Liver (tissue), 9 donors: ENCODE measurements around the gene SMAP1. TPM values are rescaled to one million over a fixed set of nuclear protein-coding genes. Genes with fewer than 3 reads are reported as not detected.

Source experiments
- DNase-seq: peaks from one replicate; pipeline ENCODE4 v3.0.0-alpha.2; 2017; ENCODE audit warnings: low spot score
- H3K27ac ChIP-seq, 2 donors: one replicate each; pipeline ENCODE4 v1.7.0; 2013; ENCODE audit warnings: inconsistent platforms in 2 of 2, low read length in 2 of 2, control low read depth in 1 of 2, low read depth in 1 of 2, mild to moderate bottlenecking in 1 of 2
- H3K27me3 ChIP-seq, 4 donors: one replicate each; pipeline versions ENCODE4 v1.6.1 to v1.7.0; 2013; ENCODE audit warnings: low read length in 3 of 4, inconsistent platforms in 1 of 4, mild to moderate bottlenecking in 1 of 4, moderate library complexity in 1 of 4; ENCODE audit not compliant: control insufficient read depth in 4 of 4, insufficient read depth in 4 of 4
- H3K36me3 ChIP-seq, 4 donors: one replicate each; pipeline versions ENCODE4 v1.6.1 to v1.7.0; 2013; ENCODE audit warnings: low read length in 3 of 4, mild to moderate bottlenecking in 3 of 4, low read depth in 1 of 4, moderate library complexity in 1 of 4; ENCODE audit not compliant: control insufficient read depth in 4 of 4, insufficient read depth in 3 of 4
- H3K4me1 ChIP-seq, 4 donors: one replicate each; pipeline versions ENCODE4 v1.6.1 to v1.7.0; 2013; ENCODE audit warnings: low read length in 3 of 4, mild to moderate bottlenecking in 3 of 4, moderate library complexity in 1 of 4; ENCODE audit not compliant: control insufficient read depth in 4 of 4, insufficient read depth in 4 of 4
- H3K4me3 ChIP-seq, 3 donors: one replicate each; pipeline versions ENCODE4 v1.6.1 to v1.7.0; 2013; ENCODE audit warnings: low read length in 3 of 3, control low read depth in 1 of 3, low read depth in 1 of 3, mild to moderate bottlenecking in 1 of 3
- H3K9ac ChIP-seq, 2 donors: one replicate each; pipeline ENCODE4 v1.7.0; 2013; ENCODE audit warnings: low read length in 2 of 2, mild to moderate bottlenecking in 2 of 2, moderate library complexity in 2 of 2, control low read depth in 1 of 2, low read depth in 1 of 2
- H3K9me3 ChIP-seq, 4 donors: one replicate each; pipeline versions ENCODE4 v1.6.1 to v1.7.0; 2013; ENCODE audit warnings: low read length in 3 of 4; ENCODE audit not compliant: control insufficient read depth in 4 of 4
- FOXA1 ChIP-seq: IDR thresholded peaks from 2 replicates; pipeline ENCODE4 v1.6.1; 2016; ENCODE audit warnings: antibody characterized with exemption
- HNF4A ChIP-seq, 2 donors: conservative IDR thresholded peaks; 2 replicates each; pipeline ENCODE4 v1.6.1; 2016; ENCODE audit warnings: antibody characterized with exemption in 2 of 2, mild to moderate bottlenecking in 2 of 2
- HNF4G ChIP-seq: IDR thresholded peaks from 2 replicates; pipeline ENCODE4 v1.6.1; 2016; ENCODE audit warnings: antibody characterized with exemption
- JUND ChIP-seq, 2 donors: IDR thresholded peaks; 2 replicates each; pipeline ENCODE4 v1.6.1; 2016; ENCODE audit warnings: antibody characterized with exemption in 2 of 2
- NR2F2 ChIP-seq: IDR thresholded peaks from 2 replicates; pipeline ENCODE4 v1.6.1; 2016; ENCODE audit warnings: antibody characterized with exemption
- RAD21 ChIP-seq, 2 donors: IDR thresholded peaks; 2 replicates each; pipeline ENCODE4 v1.6.1; 2016; ENCODE audit warnings: antibody characterized with exemption in 2 of 2, mild to moderate bottlenecking in 2 of 2
- RXRA ChIP-seq, 2 donors: IDR thresholded peaks; 2 replicates each; pipeline ENCODE4 v1.6.1; 2017 to 2018; ENCODE audit warnings: antibody characterized with exemption in 2 of 2, mild to moderate bottlenecking in 1 of 2
- SP1 ChIP-seq: IDR thresholded peaks from 2 replicates; pipeline ENCODE4 v1.6.1; 2018; ENCODE audit warnings: antibody characterized with exemption, mild to moderate bottlenecking
- TAF1 ChIP-seq: conservative IDR thresholded peaks from 2 replicates; pipeline ENCODE4 v1.6.1; 2016; ENCODE audit warnings: antibody characterized with exemption, mild to moderate bottlenecking
- YY1 ChIP-seq: IDR thresholded peaks from 2 replicates; pipeline ENCODE4 v1.6.1; 2016; ENCODE audit warnings: antibody characterized with exemption, mild to moderate bottlenecking
- WGBS: extraction: QIAGEN DNeasy Blood & Tissue Kit; methylation state at CpG from one replicate; pipeline ENCODE4 v1.1.7; 2013; 5-methylcytosine and 5-hydroxymethylcytosine counted together
- polyA plus RNA-seq, 2 donors: library from polyadenylated mRNA; stranded (reverse) in 1 of 2; unstranded in 1 of 2; fragments of 200-250 nt in 1 of 2; fragments of >200 nt in 1 of 2; fragmentation: Nextera tagmentation in 1 of 2; extraction: Ambion mirVana in 1 of 2; gene quantifications; one replicate each; pipeline versions ENCODE4 v1.2.1 to v1.2.3, GENCODE V29; 2013 to 2015
- total RNA-seq, 2 donors: library from RNA; depleted of rRNA; stranded (reverse); fragments of >200 nt; gene quantifications; one replicate each; pipeline ENCODE4 v1.2.3, GENCODE V29; 2014
- TF ChIP-seq, protein P1 (sequence below): IDR thresholded peaks from 2 replicates; pipeline ENCODE4 v1.6.1; 2016; ENCODE audit warnings: antibody characterized with exemption
- TF ChIP-seq, protein P2 (sequence below): fragments of 150-350 bp; IDR thresholded peaks from 2 replicates; pipeline ENCODE4 v1.5.1; 2017; ENCODE audit warnings: improper control_type of control experiment, low read depth, low read length; ENCODE audit not compliant: missing input control
- TF ChIP-seq, protein P3 (sequence below): IDR thresholded peaks from 2 replicates; pipeline ENCODE4 v1.6.1; 2016; ENCODE audit warnings: antibody characterized with exemption
- TF ChIP-seq, protein P4 (sequence below): IDR thresholded peaks from 2 replicates; pipeline ENCODE4 v1.6.1; 2016; ENCODE audit warnings: antibody characterized with exemption, mild to moderate bottlenecking
- donor health status: healthy.
- donor health status: healthy.
- donor health status: healthy.
- donor health status: healthy.
- donor health status: healthy.

The SMAP1 gene
- total and polyA plus RNA-seq, 4 donors: 9.3 to 13.3 (median 12.7) TPM

DNA sequence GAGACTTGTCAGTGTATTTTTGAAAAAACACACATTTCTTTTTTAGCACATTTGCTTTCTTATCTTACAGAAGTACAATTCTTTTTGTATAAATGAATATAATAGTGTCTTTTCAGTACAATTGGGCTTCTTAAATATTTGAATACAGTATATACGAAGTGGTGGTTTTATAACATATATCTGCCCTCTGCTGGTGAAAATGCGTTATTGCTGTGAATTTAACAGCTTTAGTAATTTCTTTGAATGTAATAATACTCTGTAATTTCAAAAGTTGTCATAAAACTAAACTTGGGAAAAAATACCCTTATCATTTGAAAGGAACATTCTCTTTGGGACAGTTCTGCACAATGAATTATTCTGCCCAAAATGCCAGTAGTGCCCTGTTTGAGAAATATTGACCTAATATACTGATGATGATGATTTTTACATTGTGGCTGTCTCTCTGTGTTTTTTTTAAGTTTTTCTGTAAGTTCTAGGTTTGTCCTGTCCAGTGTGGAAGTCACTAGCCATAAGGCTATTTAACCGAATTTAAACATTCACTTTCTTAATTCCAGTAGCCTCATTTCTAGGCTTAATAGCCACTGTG lies 19.0 kb downstream of the SMAP1 start:
- Histone ChIP-seq H3K27ac (no peak overlapping the region), H3K4me3 (no peak overlapping the region), H3K4me1 (peaks cover 0 to 16% (median under 1%) of the 10 kb centered on the region in 4 donors), H3K9me3 (no peaks in the 10 kb centered on the region), H3K36me3 (no peaks in the 10 kb centered on the region), H3K27me3 (no peaks in the 10 kb centered on the region), H3K9ac (no peak overlapping the region)
- no peak for DNase-seq
- 21% methylated on average over 3 of the region's 3 CpGs for WGBS
- TF ChIP-seq TAF1 (no peak), HNF4A (conservative IDR thresholded peaks at IDR 0.05) (no peak), RXRA (IDR thresholded peaks at IDR 0.05) (no peak), RAD21 (IDR thresholded peaks at IDR 0.05) (peak; percentile 75 to 79), NR2F2 (no peak), HNF4G (no peak), FOXA1 (no peak)
- TF ChIP-seq, protein P1, sequence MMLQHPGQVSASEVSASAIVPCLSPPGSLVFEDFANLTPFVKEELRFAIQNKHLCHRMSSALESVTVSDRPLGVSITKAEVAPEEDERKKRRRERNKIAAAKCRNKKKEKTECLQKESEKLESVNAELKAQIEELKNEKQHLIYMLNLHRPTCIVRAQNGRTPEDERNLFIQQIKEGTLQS: no peak
- TF ChIP-seq, protein P2, sequence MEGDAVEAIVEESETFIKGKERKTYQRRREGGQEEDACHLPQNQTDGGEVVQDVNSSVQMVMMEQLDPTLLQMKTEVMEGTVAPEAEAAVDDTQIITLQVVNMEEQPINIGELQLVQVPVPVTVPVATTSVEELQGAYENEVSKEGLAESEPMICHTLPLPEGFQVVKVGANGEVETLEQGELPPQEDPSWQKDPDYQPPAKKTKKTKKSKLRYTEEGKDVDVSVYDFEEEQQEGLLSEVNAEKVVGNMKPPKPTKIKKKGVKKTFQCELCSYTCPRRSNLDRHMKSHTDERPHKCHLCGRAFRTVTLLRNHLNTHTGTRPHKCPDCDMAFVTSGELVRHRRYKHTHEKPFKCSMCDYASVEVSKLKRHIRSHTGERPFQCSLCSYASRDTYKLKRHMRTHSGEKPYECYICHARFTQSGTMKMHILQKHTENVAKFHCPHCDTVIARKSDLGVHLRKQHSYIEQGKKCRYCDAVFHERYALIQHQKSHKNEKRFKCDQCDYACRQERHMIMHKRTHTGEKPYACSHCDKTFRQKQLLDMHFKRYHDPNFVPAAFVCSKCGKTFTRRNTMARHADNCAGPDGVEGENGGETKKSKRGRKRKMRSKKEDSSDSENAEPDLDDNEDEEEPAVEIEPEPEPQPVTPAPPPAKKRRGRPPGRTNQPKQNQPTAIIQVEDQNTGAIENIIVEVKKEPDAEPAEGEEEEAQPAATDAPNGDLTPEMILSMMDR: peak; percentile 72

DNA sequence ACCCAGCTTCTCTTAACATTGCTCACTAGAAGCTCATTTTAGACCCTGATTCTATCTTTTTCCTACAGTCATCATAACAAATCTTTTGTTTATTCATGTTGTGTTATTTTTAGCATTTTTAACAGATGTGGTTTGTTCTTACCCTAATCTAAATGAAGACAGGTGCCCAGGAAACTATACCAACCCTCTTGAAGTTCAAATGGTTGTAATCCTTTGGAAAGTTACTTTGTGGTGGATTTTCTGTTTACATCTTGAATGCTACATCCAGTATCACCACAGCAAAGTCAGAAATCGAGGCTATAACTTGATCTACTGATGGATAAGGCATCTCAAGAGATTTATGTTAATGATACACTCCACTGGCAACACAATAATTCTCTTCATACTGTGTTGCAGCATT lies 26.2 kb downstream of the SMAP1 start:
- no peak overlapping the region for H3K27ac ChIP-seq
- 87% methylated on average over 1 of the region's 1 CpG for WGBS
- no peaks in the 10 kb centered on the region for H3K36me3 ChIP-seq
- no peak overlapping the region for H3K4me3 ChIP-seq
- TF ChIP-seq, protein P3, sequence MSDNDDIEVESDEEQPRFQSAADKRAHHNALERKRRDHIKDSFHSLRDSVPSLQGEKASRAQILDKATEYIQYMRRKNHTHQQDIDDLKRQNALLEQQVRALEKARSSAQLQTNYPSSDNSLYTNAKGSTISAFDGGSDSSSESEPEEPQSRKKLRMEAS: no peak
- TF ChIP-seq RXRA (IDR thresholded peaks at IDR 0.05) (no peak), FOXA1 (no peak), HNF4G (no peak), RAD21 (IDR thresholded peaks at IDR 0.05) (no peak), JUND (IDR thresholded peaks at IDR 0.05) (no peak), SP1 (no peak), YY1 (no peak)
- TF ChIP-seq, protein P2: no peak
- TF ChIP-seq, protein P4, sequence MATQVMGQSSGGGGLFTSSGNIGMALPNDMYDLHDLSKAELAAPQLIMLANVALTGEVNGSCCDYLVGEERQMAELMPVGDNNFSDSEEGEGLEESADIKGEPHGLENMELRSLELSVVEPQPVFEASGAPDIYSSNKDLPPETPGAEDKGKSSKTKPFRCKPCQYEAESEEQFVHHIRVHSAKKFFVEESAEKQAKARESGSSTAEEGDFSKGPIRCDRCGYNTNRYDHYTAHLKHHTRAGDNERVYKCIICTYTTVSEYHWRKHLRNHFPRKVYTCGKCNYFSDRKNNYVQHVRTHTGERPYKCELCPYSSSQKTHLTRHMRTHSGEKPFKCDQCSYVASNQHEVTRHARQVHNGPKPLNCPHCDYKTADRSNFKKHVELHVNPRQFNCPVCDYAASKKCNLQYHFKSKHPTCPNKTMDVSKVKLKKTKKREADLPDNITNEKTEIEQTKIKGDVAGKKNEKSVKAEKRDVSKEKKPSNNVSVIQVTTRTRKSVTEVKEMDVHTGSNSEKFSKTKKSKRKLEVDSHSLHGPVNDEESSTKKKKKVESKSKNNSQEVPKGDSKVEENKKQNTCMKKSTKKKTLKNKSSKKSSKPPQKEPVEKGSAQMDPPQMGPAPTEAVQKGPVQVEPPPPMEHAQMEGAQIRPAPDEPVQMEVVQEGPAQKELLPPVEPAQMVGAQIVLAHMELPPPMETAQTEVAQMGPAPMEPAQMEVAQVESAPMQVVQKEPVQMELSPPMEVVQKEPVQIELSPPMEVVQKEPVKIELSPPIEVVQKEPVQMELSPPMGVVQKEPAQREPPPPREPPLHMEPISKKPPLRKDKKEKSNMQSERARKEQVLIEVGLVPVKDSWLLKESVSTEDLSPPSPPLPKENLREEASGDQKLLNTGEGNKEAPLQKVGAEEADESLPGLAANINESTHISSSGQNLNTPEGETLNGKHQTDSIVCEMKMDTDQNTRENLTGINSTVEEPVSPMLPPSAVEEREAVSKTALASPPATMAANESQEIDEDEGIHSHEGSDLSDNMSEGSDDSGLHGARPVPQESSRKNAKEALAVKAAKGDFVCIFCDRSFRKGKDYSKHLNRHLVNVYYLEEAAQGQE: no peak
- H3K4me1 ChIP-seq: no peaks in the 10 kb centered on the region
- no peaks in the 10 kb centered on the region for H3K27me3 ChIP-seq
- no peak overlapping the region for H3K9ac ChIP-seq
- no peak for DNase-seq
- no peaks in the 10 kb centered on the region for H3K9me3 ChIP-seq
